Activated CD8-positive, alpha-beta T cell treated with anti-CD3 and anti-CD28 coated beads for 36 hours (primary cell): ENCODE results near the gene NPTX2. TPM values are rescaled to one million over a fixed set of nuclear protein-coding genes. Genes with fewer than 3 reads are reported as not detected.
"Not testable (repeated sequence)": the region's sequence is repeated elsewhere in the genome, so short reads cannot be mapped to it uniquely, and the experiment has no call there.

Experiments
- ATAC-seq: fragments of 200-7000 bp; cut with Tn5 transposase; one replicate; pipeline ENCODE4 v1.10.0; 2021; ENCODE audit warnings: mild to moderate bottlenecking, moderate library complexity
- CTCF ChIA-PET: fragments of 350-600 bp; sonication (Branson Sonifier 250); formaldehyde crosslinking; loops from one replicate; lab custom pipeline; 2021; ENCODE audit warnings: antibody characterized with exemption; lab: Charles Lee
- POLR2A ChIA-PET: fragments of 350-600 bp; sonication (Branson Sonifier 250); formaldehyde crosslinking; loops from one replicate; lab custom pipeline; 2021; ENCODE audit warnings: antibody characterized with exemption; lab: Charles Lee
- DNase-seq: peaks from one replicate; pipeline ENCODE4 v3.0.0-alpha.2; 2020
- H3K27ac Mint-ChIP-seq: one replicate; pipeline ENCODE4 v1.8.0; 2021; ENCODE audit warnings: mild to moderate bottlenecking, mixed read lengths
- H3K27me3 Mint-ChIP-seq: one replicate; pipeline ENCODE4 v1.8.0; 2021; ENCODE audit warnings: mixed read lengths
- H3K36me3 Mint-ChIP-seq: one replicate; pipeline ENCODE4 v1.8.0; 2021; ENCODE audit warnings: low read depth, mixed read lengths
- H3K4me1 Mint-ChIP-seq: one replicate; pipeline ENCODE4 v1.8.0; 2021; ENCODE audit warnings: low read depth, mixed read lengths
- H3K4me3 Mint-ChIP-seq: one replicate; pipeline ENCODE4 v1.8.0; 2021; ENCODE audit warnings: mild to moderate bottlenecking, moderate library complexity, mixed read lengths
- H3K9me3 Mint-ChIP-seq: one replicate; pipeline ENCODE4 v1.8.0; 2021; ENCODE audit warnings: mixed read lengths
- intact Hi-C: fragments of 100-400 bp; cut with micrococcal nuclease; formaldehyde crosslinking; loops from one replicate; pipeline ENCODE4 v1.10.0; 2022
- total RNA-seq, 2 experiments: library from RNA; stranded (reverse); gene quantifications; one replicate each; pipeline ENCODE4 v1.2.3, GENCODE V29; 2021
- TF ChIP-seq, protein P1 (sequence below): fragments of 200-600 bp; IDR thresholded peaks from one replicate; pipeline ENCODE4 v1.8.0; 2022; ENCODE audit warnings: antibody characterized with exemption, mild to moderate bottlenecking

Gene NPTX2
- total RNA-seq, 2 experiments from 2014 or later, result 0.18 TPM; not detected in 1

DNA sequence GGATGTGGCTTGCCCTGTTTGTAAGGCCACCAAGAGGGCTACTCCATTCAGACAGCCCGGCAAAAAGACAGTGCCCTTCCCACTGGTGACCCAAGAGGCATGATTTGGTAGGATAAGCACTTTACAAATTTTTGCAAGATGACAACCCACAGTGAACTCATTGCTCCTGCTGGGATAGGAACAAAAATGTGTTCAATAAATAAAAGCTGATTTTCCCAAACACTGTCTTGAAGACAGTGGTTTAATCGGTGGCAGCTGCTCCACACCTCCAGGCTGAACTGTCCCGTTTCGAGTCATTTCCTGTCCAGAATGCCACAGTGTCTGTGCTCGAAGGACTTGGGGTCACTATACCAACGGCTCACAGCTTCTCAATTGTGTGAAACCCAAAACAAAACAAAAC lies 45.1 kb upstream of the NPTX2 start:
- no peak for ATAC-seq
- ChIA-PET CTCF (interaction anchor here (0.6 to 1.0 kb wide), 2 partner anchors 21 to 25 kb away, joined by 3 read pairs; no protein-coding TSS in a partner anchor), POLR2A (no interaction called here)
- no peaks in the 10 kb centered on the region for H3K4me1 Mint-ChIP-seq
- intact Hi-C loops, result no loop called here
- peaks cover 17% of the 10 kb centered on the region for H3K9me3 Mint-ChIP-seq
- no peak for DNase-seq
- H3K27me3 Mint-ChIP-seq, result peaks cover 6% of the 10 kb centered on the region
- H3K4me3 Mint-ChIP-seq, result no peak overlapping the region
- no peaks in the 10 kb centered on the region for H3K36me3 Mint-ChIP-seq
- no peak overlapping the region for H3K27ac Mint-ChIP-seq
- TF ChIP-seq, protein P1, sequence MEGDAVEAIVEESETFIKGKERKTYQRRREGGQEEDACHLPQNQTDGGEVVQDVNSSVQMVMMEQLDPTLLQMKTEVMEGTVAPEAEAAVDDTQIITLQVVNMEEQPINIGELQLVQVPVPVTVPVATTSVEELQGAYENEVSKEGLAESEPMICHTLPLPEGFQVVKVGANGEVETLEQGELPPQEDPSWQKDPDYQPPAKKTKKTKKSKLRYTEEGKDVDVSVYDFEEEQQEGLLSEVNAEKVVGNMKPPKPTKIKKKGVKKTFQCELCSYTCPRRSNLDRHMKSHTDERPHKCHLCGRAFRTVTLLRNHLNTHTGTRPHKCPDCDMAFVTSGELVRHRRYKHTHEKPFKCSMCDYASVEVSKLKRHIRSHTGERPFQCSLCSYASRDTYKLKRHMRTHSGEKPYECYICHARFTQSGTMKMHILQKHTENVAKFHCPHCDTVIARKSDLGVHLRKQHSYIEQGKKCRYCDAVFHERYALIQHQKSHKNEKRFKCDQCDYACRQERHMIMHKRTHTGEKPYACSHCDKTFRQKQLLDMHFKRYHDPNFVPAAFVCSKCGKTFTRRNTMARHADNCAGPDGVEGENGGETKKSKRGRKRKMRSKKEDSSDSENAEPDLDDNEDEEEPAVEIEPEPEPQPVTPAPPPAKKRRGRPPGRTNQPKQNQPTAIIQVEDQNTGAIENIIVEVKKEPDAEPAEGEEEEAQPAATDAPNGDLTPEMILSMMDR, result no peak

DNA sequence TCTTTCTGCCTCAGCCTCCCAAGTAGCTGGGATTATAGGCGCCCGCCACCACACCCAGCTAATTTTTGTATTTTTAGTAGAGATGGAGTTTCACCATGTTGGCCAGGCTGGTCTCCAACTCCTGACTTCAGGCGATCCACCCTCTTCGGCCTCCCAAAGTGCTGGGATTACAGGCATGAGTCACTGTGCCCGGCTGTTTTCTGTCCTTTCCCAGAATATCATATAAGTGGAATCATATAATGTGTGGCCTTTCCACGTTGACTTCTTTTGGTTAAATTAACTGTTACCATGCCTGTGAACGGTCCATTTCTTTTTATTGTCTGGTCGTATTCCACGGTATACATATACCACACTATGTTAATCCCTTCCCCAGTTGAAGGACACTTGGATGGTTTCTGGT lies 44.4 kb upstream of the NPTX2 start:
- POLR2A ChIA-PET, H3K4me3 Mint-ChIP-seq, DNase-seq, intact Hi-C loops, H3K36me3 Mint-ChIP-seq, H3K4me1 Mint-ChIP-seq, ATAC-seq, H3K27ac Mint-ChIP-seq, H3K27me3 Mint-ChIP-seq: not testable (repeated sequence)
- H3K9me3 Mint-ChIP-seq, result peaks cover 17% of the 10 kb centered on the region
- CTCF ChIA-PET, result interaction anchor here (1.0 kb wide), 1 partner anchor 22 kb away, joined by 3 read pairs; no protein-coding TSS in a partner anchor

DNA sequence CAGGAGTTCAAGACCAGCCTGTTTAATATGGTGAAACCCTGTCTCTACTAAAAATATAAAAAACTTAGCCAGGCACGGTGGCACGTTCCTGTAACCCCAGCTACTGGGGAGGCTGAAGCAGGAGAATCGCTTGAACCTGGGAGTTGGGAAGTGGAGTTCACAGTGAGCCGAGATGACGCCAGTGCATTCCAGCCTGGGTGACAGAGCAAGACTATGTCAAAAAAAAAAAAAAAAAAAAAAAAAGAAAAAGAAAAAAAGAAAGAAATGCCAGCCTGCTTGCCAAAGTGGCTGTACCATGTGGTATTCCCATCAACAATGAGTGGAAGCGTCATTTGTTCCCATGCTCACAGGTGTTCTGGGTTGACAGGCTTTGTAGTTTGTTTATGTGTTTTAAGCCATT lies 43.3 kb upstream of the NPTX2 start:
- TF ChIP-seq, protein P1, result no peak
- Mint-ChIP-seq H3K27ac (no peak overlapping the region), H3K9me3 (peaks cover 18% of the 10 kb centered on the region), H3K27me3 (no peaks in the 10 kb centered on the region), H3K4me3 (no peak overlapping the region), H3K36me3 (no peaks in the 10 kb centered on the region), H3K4me1 (no peaks in the 10 kb centered on the region)
- intact Hi-C loops, result no loop called here
- ChIA-PET CTCF (no interaction called here), POLR2A (no interaction called here)
- ATAC-seq (no peak), DNase-seq (no peak)

DNA sequence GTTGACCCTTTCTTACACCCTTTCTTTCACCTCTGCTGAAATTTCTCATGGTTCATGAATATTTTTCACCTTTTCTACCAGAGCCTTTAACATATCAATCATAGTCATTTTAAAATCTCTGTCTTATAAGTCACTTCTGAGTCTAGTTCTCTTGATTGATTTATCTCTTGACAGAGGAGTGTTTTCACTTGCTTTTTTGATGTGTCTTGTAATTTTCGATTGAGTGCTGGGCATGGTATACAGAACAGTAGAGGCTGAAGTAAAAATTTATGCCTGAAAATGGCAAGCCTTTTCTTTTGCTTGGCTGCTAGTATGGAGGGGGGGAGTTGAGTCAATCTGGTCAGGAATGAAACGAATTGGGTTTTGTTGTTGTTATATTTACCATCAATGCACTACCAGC lies 41.2 kb upstream of the NPTX2 start:
- intact Hi-C loops, result no loop called here
- no peaks in the 10 kb centered on the region for H3K36me3 Mint-ChIP-seq
- ChIA-PET POLR2A (no interaction called here), CTCF (no interaction called here)
- no peaks in the 10 kb centered on the region for H3K27me3 Mint-ChIP-seq
- TF ChIP-seq, protein P1, result no peak
- no peak for ATAC-seq
- H3K4me1 Mint-ChIP-seq, result no peaks in the 10 kb centered on the region
- H3K9me3 Mint-ChIP-seq, result peaks cover 18% of the 10 kb centered on the region
- no peak overlapping the region for H3K27ac Mint-ChIP-seq
- no peak overlapping the region for H3K4me3 Mint-ChIP-seq
- no peak for DNase-seq

DNA sequence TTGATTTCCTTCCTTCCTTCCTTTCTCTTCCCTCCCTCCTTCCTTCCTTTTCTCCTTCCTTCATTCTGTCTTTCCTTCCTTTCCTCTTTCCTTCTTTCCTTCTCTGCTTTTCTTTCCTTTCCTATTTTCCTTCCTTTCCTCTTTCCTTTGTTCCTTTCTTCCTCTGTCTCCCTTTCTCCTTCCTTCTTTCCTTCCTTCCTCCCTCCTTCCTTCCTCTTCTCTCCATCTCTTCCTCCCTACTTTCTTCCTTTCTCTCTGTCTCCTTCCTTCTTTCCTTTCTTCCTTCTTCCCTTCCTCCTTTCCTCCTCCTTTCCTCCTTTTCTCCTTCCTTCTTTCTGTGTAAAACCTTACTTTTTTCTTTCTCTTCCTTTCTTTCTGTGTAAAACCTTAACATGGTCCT lies 32.3 kb upstream of the NPTX2 start:
- intact Hi-C loops, result no loop called here
- H3K9me3 Mint-ChIP-seq, result peaks cover 7% of the 10 kb centered on the region
- TF ChIP-seq, protein P1, result no peak
- DNase-seq, result no peak
- no peaks in the 10 kb centered on the region for H3K4me1 Mint-ChIP-seq
- no peak for ATAC-seq
- ChIA-PET CTCF (no interaction called here), POLR2A (no interaction called here)
- no peaks in the 10 kb centered on the region for H3K36me3 Mint-ChIP-seq
- H3K4me3 Mint-ChIP-seq, result no peak overlapping the region
- peaks cover 5% of the 10 kb centered on the region for H3K27me3 Mint-ChIP-seq
- H3K27ac Mint-ChIP-seq, result no peak overlapping the region

DNA sequence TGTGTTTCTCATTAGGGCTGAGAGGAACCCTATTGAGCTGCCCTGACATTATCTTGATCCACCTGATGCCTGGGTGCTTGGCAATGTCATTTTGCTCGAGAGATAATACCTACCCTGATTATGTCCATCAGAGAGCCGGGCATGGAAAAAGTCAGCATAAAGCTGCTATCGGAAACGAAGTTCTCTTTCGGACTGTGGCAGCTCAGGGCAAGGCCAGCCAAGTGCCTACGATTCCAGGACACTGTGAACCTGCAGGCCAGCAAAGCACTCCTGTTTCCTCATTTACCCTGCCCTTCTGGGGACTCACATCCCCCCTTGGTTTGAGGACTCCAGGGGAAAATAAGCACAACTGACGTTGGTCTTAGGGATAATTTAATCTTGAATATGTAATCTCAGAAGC lies 25.2 kb upstream of the NPTX2 start:
- ATAC-seq (no peak), DNase-seq (no peak)
- POLR2A ChIA-PET, result no interaction called here
- Mint-ChIP-seq H3K27ac (no peak overlapping the region), H3K27me3 (peaks cover 2% of the 10 kb centered on the region), H3K9me3 (no peaks in the 10 kb centered on the region), H3K4me3 (no peak overlapping the region), H3K4me1 (no peaks in the 10 kb centered on the region), H3K36me3 (no peaks in the 10 kb centered on the region)
- CTCF ChIA-PET, result interaction anchor here (1.4 kb wide), 1 partner anchor 154 kb away, joined by 3 read pairs; no protein-coding TSS in a partner anchor
- intact Hi-C loops, result no loop called here
- TF ChIP-seq, protein P1, result no peak
